NCI-H1092 treated with DMSO at 0.1 percent for 48 hours (cell line): ENCODE data around the gene PPFIA4.
A peak's percentile ranks its signal among the peaks of the same experiment; 100 is the strongest.
"Not testable (repeated sequence)": the region's sequence is repeated elsewhere in the genome, so short reads cannot be mapped to it uniquely, and the experiment has no call there.

ENCODE experiments used
- DNase-seq: peaks from one replicate; lab custom pipeline; 2025; lab: John Stamatoyannopoulos, UW

Gene PPFIA4

GRCh38 chr1:203017061-203017460, 9.2 kb upstream of the PPFIA4 start:
- no peak for DNase-seq

DNA sequence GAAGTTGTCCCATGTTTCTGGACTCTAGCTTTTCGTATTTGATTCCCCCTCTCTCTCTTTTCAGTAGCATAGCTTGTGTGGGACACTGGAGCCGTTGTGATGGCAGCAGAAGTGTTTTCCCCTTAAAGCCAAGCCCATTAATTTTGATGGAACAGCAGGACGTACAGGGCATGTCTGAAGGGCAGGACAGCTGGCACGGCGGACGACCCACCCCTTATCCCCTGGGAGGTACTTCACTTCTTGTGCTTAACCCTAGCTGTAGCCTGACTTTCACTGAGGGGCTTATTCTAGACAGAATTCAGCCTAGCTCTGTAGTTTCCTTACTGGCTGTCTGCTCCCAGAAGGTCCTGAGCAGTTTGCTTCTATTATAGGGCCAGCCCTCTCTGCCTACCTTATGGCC, 8.6 kb upstream of the PPFIA4 start:
- no peak for DNase-seq

- DNase-seq, result not testable (repeated sequence)
Measured at GRCh38 chr1:203022855-203023254, 3.4 kb upstream of the PPFIA4 start.

GRCh38 chr1:203025686-203026030, 633 bp upstream of the PPFIA4 start:
- no peak for DNase-seq

DNA sequence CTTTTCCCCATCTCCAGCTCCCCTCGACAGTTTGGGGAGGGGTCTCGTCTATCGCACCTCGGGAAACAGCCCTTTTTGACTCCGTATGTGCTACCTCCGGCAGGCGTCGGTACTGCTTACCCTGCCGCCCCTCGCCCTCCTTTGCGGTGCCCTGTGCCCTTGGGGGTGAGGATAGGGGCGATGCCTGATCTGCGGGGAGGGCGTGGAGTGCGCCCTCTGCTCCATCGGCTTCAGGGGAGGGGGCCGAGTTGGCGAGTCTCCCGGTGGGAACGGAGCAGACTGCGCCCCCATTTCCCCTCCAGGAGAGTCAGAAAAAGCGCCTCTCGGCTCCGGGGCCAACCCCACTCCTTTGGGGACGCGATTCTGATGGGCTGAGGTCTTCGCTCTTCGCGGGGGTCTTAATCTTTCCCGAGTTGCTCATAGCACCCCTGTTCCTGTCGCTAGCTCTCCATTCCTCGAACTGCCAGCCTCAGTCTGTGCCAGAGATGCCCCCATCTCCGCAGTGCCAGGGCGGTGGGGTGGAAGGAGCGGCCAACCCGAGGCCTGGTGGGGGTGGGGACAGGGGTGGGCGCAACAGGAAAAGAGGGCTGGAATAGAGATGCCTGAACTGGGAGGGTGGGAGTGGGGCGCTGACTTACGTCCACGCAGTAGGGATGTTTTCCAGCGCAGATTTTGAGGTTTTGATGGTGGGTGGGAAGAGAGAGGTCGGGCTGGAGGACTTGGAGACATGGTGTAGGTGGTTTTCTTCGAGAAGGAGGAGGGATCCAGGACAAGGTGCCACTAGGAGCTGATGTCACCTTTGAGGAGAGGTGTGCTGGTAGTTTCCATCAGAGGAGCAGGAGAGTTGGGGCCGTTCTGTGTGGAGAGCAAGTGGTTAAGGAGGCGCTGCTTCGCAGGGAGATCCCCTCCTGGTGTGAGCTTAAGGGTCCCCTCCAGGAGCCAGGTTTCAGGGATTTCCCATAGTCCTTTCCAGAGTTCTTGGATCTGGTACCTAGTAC, 674 bp downstream of the PPFIA4 start:
- peak; percentile 29 for DNase-seq

GRCh38 chr1:203028067-203028783, 1.9 kb downstream of the PPFIA4 start:
- DNase-seq, result no peak

GRCh38 chr1:203028784-203029553, 2.7 kb downstream of the PPFIA4 start:
- no peak for DNase-seq

- no peak for DNase-seq
Measured at GRCh38 chr1:203031467-203031866, 5.2 kb downstream of the PPFIA4 start.

DNA sequence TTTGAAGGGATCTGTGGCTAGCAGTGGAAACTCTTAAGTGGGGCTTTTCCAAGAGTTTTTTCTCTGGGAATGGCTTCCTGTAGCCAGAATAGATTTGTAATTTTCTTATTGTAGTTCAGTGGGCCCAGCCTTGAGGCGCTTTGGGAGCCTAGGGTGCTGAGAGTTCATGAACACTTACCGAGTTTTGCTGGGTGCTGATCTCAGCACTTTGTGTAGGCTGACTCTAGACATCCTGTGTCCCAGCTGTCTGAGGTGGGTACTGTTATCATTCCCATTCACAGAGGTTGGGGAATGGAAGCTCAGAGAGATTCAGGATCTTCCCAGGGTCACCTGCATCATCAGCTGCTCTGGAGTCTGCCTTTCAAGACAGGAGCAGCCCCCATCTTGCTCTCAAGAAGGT, 7.0 kb downstream of the PPFIA4 start:
- no peak for DNase-seq

DNA sequence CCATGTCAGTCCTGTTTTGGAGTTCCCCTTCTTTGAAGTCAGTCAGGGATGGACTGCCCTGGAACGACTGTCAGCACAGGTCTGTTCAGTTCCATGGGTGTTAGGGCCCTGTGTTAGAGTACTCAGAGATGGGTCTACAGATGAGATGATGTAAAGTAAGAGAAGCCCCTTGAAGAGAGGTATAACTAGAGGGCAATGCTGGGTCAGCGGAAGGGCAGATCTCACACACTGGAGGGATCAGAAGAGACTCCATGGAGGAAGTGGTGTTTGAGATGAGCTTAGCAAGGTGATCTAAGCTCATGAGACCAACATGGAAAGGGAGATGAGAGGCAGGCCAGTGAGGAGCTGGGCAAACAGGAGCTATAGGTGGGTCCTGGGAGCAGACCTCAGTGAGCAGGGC, 7.6 kb downstream of the PPFIA4 start:
- DNase-seq, result no peak

GRCh38 chr1:203034422-203035110, 8.3 kb downstream of the PPFIA4 start:
- no peak for DNase-seq

DNA sequence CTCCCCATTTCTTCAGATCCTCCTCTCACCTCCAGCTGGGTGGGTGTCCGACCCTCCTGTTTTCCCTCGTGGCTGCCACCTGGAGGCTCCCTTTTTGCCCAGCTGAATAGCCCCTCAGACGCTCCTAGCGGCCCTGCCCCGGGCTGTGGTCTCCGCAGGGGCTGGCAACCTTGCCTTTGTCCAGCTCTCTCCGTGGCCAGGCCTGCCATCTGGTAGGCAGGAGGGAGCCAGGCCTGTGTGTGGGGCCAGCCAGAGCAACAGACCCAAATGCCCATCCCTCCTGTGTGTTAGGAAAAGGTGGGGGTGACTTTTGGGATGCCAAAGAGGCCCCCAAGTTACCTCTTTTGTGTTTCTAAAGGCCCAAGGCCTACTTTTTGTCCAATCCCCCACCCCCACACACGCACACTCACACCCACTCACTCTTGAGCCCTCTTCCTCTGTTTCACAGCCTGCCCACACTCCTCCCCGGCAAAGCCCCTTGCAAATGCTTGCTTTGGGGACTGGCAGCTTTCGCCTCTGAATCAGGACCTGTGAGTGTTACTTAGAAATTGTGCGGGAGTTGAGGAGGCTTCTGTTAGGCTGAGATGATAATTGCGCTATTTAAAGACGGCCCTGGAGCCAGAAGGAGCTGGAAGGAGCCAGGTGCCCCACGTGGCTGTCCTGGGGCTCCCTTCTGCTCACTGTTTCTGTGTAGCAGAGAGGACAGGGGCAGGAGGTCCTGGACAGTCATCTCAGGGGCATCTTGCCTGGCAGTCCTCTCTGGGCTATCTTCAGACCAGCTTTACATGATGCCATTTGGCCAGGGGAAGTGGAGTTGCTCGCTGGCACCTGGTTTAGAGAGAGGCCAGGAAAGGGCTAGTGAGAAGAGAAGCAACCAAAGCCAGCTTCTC, 9.1 kb downstream of the PPFIA4 start:
- DNase-seq, result no peak

- DNase-seq, result no peak
Measured at GRCh38 chr1:203036135-203036534, 9.8 kb downstream of the PPFIA4 start.

- no peak for DNase-seq
Measured at GRCh38 chr1:203036537-203036936, 10.2 kb downstream of the PPFIA4 start.

DNA sequence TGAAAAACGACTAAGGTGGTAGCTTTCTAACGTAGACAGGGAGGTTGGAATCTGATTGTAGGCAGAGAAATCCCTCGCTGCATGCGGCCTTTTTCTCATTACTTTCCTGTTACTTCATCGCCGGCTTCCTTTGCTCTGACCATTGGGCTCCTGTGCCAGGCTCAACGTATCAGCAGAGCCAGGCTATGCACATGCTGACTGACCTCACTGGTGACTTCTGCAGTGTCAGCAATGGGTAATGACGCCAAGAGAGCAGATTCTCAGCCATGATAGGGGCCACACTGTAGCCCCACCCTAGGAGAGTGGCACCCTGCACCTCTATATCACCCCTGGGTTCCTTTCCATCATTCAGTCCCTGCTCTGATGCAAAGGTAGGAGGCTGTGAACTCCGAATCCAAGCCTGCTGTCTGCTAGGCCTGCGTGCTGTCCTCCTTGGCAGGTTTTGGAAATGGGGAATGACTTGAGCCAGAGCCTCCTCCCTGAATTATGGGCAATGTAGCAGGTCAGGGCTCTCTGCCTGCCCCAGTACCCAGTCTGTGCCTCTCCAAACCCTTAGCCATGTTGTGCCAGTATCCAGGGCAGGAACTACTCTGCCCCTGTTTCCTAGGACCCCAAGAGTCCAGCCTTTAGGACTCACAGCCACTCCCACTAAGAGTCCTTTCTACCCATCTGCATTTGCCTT, 11.4 kb downstream of the PPFIA4 start:
- no peak for DNase-seq

GRCh38 chr1:203038217-203038741, 12.0 kb downstream of the PPFIA4 start:
- DNase-seq, result no peak

DNA sequence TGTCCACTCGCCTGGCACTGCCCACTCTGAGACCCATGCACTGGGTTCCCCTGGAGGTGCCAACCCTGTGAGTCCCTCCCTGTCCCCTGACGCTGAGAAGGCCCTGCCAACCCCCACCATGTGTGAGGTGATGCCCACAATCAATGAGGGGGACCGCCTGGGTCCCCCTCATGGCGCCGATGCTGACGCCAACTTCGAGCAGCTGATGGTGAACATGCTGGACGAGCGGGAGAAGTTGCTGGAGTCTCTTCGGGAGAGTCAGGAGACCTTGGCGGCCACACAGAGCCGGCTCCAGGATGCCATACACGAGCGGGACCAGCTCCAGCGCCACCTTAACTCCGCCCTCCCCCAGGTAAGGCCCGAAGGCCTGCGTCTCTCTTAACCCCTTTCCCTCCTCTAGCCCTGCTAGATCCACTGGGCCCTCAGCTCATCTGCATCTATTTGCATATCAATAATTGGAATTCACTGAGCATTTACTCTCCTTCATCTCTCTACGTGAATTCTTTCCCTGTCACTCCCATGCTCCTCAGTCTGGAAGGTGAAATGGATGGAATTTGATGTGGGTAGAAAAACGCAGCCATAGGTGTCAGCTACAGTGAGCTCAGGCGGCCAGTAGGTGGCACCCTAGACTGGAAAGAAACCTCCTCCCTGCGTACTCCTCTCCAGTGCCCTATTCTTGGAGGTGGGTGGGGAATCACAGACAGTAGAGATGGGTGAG, 12.8 kb downstream of the PPFIA4 start:
- peak; percentile 79 for DNase-seq

DNA sequence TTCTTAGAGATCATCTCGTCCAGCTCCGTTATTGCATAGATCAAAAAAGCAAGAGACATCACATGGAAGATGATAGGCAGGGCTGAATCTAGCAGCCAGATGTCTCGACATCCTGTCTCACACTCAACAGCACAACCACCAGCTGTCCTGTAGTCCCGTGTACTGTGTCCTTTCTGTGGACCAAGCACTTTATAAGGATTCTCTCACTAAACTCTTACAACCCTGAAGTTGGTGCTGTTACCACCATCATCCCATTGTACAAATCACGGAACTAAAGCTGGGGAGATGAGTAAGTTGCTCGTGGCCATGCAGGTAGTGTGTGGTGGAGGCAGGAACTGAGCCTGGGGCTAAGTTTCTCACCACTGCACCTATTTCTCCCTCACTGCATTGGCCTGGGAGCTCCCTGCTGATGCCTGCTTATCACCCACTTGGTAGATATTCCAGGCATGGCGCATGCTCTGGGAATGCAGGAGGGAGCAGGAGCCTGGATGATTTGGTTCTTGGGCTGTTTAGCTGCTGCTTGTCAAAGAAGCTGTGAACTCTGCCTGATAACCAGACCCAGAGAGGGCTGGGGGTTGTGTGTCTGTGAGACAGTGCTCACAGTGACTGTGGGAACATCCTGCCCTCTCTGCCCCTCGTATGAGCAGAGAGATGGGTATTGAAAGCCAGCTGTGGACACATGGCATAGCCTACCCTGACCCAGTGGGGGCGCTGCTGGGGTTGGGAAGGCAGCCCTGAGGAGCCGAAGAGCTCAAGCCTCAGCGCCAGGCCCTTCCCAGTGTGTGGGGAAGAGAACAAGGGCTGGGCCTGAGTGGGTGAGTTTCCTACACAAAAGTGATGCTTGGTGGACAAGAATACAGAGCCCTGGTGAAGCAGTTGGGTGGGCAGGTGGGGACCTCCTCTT, 13.6 kb downstream of the PPFIA4 start:
- DNase-seq, result no peak
